ENCODE measurements around the gene MOSMO. TPM values are rescaled to one million over a fixed set of nuclear protein-coding genes. Genes with fewer than 3 reads are reported as not detected.
"Not testable (repeated sequence)": the region's sequence is repeated elsewhere in the genome, so short reads cannot be mapped to it uniquely, and the experiment has no call there.

MOSMO gene
- total RNA-seq, 4 donors from 2014 or later: 8.3 to 16.4 (median 13.1) TPM

DNA sequence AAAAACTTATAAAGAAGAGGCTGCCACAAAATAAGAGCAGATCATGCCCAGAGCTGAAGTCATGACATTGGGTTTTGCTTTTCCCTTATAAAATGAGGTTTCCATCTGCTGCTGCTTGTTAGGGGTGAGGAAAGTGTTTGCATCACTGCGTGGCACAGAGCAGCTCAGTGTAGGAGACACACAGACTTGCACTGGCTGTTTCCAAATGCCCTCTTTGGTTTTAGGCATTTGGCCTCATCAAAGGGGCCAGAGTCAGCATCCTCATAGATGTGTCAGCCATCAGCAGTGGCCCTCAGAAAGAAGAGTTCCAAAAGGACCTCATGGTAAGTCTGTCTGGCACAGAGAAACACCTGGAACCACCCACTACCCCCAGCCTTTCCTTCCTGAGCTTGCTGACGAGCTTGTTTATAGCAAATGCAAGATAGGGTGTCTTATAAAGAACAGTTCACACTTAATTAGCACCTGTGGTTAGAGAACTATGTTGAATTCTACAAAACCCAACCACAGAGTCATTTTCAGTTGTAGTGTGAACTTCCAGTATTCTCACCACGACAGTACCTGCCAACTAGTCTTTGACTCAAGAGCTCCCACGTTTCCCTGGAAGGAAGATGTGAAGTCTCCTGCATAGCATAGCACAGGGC, 101.5 kb downstream of the MOSMO start:
- no peak overlapping the region for H3K4me3 ChIP-seq (ENCODE audit: low read depth, poor library complexity, severe bottlenecking)
- WGBS, 2 donors: 50 to 56% methylated on average over 4 of the region's 4 CpGs
- DNase-seq (ENCODE audit: low spot score in 2 of 2): no peak
- intact Hi-C loops (cut with DNase I; ENCODE audit: low total_unique reads): no loop called here
- TF ChIP-seq, protein P1, sequence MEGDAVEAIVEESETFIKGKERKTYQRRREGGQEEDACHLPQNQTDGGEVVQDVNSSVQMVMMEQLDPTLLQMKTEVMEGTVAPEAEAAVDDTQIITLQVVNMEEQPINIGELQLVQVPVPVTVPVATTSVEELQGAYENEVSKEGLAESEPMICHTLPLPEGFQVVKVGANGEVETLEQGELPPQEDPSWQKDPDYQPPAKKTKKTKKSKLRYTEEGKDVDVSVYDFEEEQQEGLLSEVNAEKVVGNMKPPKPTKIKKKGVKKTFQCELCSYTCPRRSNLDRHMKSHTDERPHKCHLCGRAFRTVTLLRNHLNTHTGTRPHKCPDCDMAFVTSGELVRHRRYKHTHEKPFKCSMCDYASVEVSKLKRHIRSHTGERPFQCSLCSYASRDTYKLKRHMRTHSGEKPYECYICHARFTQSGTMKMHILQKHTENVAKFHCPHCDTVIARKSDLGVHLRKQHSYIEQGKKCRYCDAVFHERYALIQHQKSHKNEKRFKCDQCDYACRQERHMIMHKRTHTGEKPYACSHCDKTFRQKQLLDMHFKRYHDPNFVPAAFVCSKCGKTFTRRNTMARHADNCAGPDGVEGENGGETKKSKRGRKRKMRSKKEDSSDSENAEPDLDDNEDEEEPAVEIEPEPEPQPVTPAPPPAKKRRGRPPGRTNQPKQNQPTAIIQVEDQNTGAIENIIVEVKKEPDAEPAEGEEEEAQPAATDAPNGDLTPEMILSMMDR (IDR thresholded peaks at IDR 0.05): no peak
- TF ChIP-seq POLR2A (IDR thresholded peaks at IDR 0.05): no peak

DNA sequence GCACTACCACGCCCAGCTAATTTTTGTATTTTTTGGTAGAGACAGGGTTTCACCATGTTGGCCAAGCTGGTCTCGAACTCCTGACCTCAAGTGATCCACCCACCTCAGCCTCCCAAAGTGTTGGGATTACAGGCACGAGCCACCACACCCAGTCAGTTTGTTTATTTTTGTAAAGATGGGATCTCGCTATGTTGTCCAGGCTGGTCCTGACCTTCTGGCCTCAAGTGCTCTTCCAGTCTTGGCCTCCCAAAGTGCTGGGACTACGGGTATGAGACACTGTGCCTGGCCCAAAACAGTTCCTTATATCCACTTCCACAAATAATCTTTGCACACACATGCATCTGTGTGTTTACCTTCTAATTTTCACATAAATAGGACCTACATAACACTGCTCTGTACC, 103.7 kb downstream of the MOSMO start:
- H3K4me3 ChIP-seq (ENCODE audit: low read depth, poor library complexity, severe bottlenecking); intact Hi-C loops (cut with DNase I; ENCODE audit: low total_unique reads): not testable (repeated sequence)
- 75 to 82% methylated on average over 5 of the region's 5 CpGs for WGBS, 2 donors
- peak in 1 of 2 donors; percentile 31 for DNase-seq (ENCODE audit: low spot score in 2 of 2)

DNA sequence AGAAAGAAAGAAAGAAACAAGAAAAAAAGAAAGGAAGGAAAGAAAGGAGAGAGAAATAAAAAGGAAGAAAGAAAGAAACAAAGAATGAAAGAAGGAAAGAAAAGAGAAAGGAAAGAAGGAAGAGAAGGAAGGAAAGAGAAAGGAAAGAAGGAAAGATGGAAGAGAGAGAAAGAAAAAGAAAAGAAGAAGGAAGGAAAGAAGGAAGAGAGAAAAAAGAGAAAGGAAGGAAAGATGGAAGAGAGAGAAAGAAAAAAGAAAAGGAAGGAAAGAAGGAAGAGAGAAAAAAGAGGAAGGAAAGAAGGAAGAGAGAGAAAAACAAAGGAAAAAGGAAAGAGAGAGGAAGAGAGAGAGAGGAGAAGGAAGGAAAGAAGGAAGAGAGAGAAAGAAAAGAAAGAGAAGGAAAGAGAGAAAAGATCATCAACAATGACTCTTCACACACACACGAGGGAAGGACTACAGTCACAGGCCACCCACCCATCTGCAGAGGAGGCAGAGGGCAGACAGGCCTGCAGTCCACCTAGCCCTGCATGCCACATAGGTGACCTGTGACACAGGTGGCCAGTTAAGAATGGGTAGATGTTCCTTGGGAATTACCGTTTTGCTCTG, 108.3 kb downstream of the MOSMO start:
- WGBS, 2 donors: 86 to 90% methylated on average over 2 of the region's 2 CpGs
- intact Hi-C loops (cut with DNase I; ENCODE audit: low total_unique reads): no loop called here
- H3K4me3 ChIP-seq (ENCODE audit: low read depth, poor library complexity, severe bottlenecking): no peak overlapping the region
- TF ChIP-seq, protein P1 (IDR thresholded peaks at IDR 0.05): no peak
- no peak for TF ChIP-seq POLR2A (IDR thresholded peaks at IDR 0.05)
- no peak for DNase-seq (ENCODE audit: low spot score in 2 of 2)

DNA sequence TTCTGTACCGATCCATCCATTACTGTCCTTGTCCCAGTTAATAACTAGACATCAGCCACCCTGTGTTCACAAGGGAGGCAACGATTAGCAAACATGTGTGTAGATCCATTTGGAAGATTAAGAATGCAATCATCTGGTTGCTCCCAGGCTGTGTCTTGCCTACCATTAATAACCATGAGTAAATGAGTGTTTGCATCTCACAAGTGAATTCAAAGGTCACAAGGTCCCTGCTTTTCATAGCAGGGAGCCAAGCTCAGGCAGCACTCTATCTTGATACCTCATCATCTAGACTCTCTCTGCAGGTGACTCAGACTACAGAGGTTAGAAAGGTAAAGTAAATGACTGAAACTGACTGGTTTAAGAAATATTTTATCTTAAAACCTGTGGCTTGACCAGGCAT, 109.7 kb downstream of the MOSMO start:
- 72 to 86% methylated on average over 2 of the region's 2 CpGs for WGBS, 2 donors
- intact Hi-C loops (cut with DNase I; ENCODE audit: low total_unique reads): no loop called here
- DNase-seq (ENCODE audit: low spot score in 2 of 2): no peak
- no peak overlapping the region for H3K4me3 ChIP-seq (ENCODE audit: low read depth, poor library complexity, severe bottlenecking)
- TF ChIP-seq POLR2A (IDR thresholded peaks at IDR 0.05): no peak
- TF ChIP-seq, protein P1 (IDR thresholded peaks at IDR 0.05): no peak

DNA sequence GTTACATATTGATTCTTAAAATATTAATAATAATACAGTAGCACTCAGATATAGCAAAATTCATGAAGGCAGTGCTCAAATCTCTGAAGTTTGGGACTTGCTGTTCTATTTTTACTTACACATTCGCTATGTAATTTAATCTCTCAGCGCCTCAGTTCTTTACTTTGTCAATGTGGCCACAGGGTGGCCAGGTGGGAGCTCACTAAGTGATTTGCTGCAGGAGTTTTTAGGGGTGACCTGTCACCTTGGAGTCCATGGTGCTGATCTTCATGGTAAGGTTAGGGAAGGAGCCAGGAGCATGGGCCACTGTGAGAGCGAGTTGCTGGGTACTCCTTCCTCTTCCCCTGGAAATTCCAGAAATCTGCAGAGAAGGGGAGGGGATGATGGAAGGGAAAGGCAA, 112.5 kb downstream of the MOSMO start:
- WGBS, 2 donors: 79 to 81% methylated on average over 3 of the region's 3 CpGs

DNA sequence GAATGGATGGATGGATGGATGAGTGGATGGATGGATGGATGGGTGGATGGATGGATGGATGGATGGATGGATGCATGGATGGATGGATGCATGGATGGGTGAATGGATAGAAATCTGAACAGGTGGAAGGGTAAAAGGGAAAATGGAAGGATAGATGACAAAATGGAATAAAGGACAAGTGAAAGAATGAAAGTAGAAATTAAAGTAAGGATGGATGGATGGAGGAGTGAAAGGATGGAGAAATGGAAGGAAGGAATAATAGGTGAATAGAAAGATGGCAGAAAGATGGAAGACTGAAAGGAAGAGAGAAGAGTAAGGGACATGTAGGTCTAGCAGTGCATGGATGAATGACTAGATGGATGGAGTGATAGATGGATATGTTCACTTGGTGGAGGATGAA, 114.3 kb downstream of the MOSMO start:
- intact Hi-C loops (cut with DNase I; ENCODE audit: low total_unique reads): no loop called here
- no peak for DNase-seq (ENCODE audit: low spot score in 2 of 2)
- no peak for TF ChIP-seq POLR2A (IDR thresholded peaks at IDR 0.05)
- TF ChIP-seq, protein P1 (IDR thresholded peaks at IDR 0.05): no peak
- no peak overlapping the region for H3K4me3 ChIP-seq (ENCODE audit: low read depth, poor library complexity, severe bottlenecking)

More for the DNA sequence above, 112.5 kb downstream of the MOSMO start:
- TF ChIP-seq, protein P1 (IDR thresholded peaks at IDR 0.05): no peak
- TF ChIP-seq POLR2A (IDR thresholded peaks at IDR 0.05): no peak
- H3K4me3 ChIP-seq (ENCODE audit: low read depth, poor library complexity, severe bottlenecking): no peak overlapping the region
- intact Hi-C loops (cut with DNase I; ENCODE audit: low total_unique reads): no loop called here
- DNase-seq (ENCODE audit: low spot score in 2 of 2): no peak

Measured in lower leg skin (tissue), 4 donors.